Dendritic cell treated with granulocyte-macrophage colony-stimulating factor and Interleukin-4, amounts not matched to agents 40 ng/mL and 50 ng/mL, for 4 days (primary cell): Measurements from ENCODE around the gene CDC45.
"Not testable (repeated sequence)": the region's sequence is repeated elsewhere in the genome, so short reads cannot be mapped to it uniquely, and the experiment has no call there.

ENCODE experiments used
- H3K27ac Mint-ChIP-seq: one replicate; pipeline ENCODE4 v1.8.0; 2022; ENCODE audit warnings: mild to moderate bottlenecking, mixed read lengths
- H3K27me3 Mint-ChIP-seq: one replicate; pipeline ENCODE4 v1.8.0; 2022; ENCODE audit warnings: mild to moderate bottlenecking, mixed read lengths
- H3K36me3 Mint-ChIP-seq: one replicate; pipeline ENCODE4 v1.8.0; 2022; ENCODE audit warnings: low read depth, mixed read lengths
- H3K4me1 Mint-ChIP-seq: one replicate; pipeline ENCODE4 v1.8.0; 2022; ENCODE audit warnings: low read depth, mixed read lengths
- H3K4me3 Mint-ChIP-seq: one replicate; pipeline ENCODE4 v1.8.0; 2022; ENCODE audit warnings: mild to moderate bottlenecking, moderate library complexity, mixed read lengths
- H3K9me3 Mint-ChIP-seq: one replicate; pipeline ENCODE4 v1.8.0; 2022; ENCODE audit warnings: mixed read lengths
- intact Hi-C: fragments of 100-400 bp; cut with micrococcal nuclease; formaldehyde crosslinking; loops from one replicate; pipeline ENCODE4 v1.15.0; 2022

The CDC45 gene

DNA sequence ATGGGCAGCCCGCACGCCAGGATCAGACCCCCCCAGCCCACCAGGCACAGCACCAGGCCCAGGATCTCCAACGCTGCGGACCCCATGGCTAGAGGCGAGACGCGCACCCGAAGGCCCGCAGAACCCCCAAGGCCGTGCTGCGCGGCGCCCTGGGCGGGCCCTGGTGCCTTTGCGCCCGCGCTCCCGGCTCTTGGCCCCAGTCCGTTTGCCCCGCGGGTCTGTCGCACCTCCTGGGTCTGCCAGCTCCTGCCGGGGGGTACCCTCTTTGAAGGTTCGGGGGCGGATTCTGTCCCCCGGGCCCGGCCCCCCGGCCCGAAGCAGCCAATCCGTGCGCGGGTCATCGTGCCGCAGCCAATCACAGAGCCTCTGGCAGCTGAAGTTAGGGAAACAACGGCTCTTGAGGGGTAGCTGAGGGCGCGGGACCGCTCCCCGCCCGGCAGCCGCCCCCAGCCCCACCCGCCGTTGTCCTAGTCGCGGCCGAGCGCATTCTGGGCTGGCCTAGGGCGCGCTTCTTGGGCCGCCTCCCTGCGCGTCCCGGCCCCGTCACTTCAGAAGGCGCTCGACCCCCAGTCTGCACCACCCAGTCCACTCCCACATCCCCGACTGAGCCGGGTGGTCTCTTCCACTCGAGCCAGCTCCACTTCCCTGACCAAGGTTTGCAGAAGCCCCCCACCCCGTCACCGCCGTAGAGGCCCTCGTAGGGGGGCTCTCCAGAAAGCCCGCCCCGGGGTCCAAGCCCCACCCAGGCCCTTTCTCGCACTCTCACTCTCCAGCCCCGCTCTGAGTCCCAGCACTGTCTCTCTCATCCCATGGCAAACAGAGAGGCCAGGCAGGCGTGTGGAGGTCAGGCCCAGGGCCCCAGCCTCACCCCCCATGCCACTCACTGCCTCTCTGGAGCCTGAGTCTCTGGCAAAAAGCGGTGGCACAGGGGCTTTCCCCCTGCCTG lies 44.7 kb downstream of the CDC45 start, which contains the start of gene CLDN5:
TSS of gene CLDN5 (minus strand) at position 241 of the 946 bp plus-strand sequence. CDS start at position 86, 155 bp downstream.
- no peaks in the 10 kb centered on the region for H3K9me3 Mint-ChIP-seq
- H3K27ac Mint-ChIP-seq: no peak within 1 kb of the TSS
- H3K27me3 Mint-ChIP-seq: peaks cover 47% of the 10 kb centered on the region
- H3K4me3 Mint-ChIP-seq: no peak within 1 kb of the TSS
- no peaks in the 10 kb centered on the region for H3K36me3 Mint-ChIP-seq
- intact Hi-C loops: no loop called here
- H3K4me1 Mint-ChIP-seq: peaks cover 12% of the 10 kb centered on the region

DNA sequence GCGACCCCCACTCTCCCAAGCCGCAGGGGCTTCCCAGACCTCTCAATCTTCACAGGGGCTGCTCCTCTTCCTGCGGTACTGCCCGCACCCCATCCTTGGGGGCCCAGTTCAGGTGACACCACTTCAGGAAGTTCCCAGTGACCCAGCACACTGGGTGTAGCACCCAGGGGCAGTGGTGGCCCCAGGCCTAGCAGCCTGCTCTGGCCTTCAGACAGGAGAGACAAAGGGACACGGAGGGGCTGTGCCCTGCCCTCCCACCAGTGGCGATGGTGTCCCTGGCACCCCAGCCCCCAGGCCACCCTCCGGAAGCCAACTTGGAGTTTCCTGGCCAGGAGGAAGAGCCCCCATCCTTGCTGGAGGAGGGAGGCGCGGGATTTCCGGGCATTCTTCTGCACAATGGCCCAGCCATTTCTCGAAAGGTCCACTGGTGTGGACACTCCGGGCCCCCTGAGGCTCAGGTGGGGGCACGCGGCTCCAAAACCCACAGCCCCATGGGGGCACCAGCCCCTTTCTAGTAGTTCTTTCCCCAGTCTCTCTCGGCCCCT lies 45.5 kb downstream of the CDC45 start:
- H3K27me3 Mint-ChIP-seq: peaks cover 47% of the 10 kb centered on the region
- H3K9me3 Mint-ChIP-seq: no peaks in the 10 kb centered on the region
- H3K27ac Mint-ChIP-seq: no peak overlapping the region
- intact Hi-C loops: no loop called here
- H3K4me1 Mint-ChIP-seq: peaks cover 12% of the 10 kb centered on the region
- H3K4me3 Mint-ChIP-seq: no peak overlapping the region
- H3K36me3 Mint-ChIP-seq: no peaks in the 10 kb centered on the region

DNA sequence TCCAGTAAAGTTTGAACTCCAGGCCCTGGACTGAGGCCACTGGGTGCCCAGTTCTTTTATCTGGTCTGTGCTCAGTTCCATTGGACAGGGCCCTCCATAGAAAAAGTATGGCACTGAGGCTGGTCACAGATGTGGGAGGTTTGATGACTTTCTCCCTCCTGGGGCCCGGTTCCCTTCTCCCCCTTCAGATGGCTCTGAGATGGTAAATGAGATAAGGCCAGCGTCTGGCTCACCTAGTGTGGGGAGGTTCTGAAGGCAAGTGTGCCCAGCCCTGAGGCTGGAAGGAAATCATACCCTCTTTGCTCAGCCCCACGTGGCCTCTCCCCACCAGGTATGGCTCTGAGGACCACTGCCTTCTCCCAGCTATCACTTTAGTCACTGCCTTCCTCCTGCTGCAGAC lies 45.9 kb downstream of the CDC45 start:
- Mint-ChIP-seq H3K27me3 (peaks cover 47% of the 10 kb centered on the region), H3K36me3 (no peaks in the 10 kb centered on the region), H3K27ac (no peak overlapping the region), H3K4me3 (no peak overlapping the region), H3K4me1 (peaks cover 12% of the 10 kb centered on the region), H3K9me3 (no peaks in the 10 kb centered on the region)
- intact Hi-C loops: no loop called here

- H3K36me3 Mint-ChIP-seq: no peaks in the 10 kb centered on the region
- intact Hi-C loops: no loop called here
Measured at GRCh38 chr22:19526076-19526701, 46.5 kb downstream of the CDC45 start.

DNA sequence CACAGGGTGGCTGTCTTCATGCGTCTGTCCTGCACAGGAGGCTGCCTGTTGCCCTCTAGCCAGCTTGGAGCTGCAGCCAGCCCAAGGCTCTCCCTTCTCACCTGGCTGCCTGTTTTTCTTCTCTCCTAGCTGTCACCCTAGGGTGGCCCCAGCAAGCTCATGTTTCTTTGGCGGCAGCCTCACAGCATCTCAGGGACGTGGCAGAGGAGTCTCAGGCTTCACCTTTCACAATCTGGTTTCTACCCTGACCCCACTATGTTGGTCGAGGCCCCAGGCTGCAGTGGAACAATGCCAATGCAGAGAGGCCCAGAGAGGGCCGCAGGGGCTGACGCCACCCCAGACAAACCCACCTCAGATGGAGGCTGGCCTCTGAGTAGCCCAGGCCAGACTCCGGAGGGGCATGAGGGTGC lies 47.0 kb downstream of the CDC45 start:
- H3K9me3 Mint-ChIP-seq: no peaks in the 10 kb centered on the region
- no peaks in the 10 kb centered on the region for H3K36me3 Mint-ChIP-seq
- no peak overlapping the region for H3K4me3 Mint-ChIP-seq
- H3K27me3 Mint-ChIP-seq: peaks cover 47% of the 10 kb centered on the region
- intact Hi-C loops: no loop called here
- H3K4me1 Mint-ChIP-seq: peaks cover 12% of the 10 kb centered on the region
- no peak overlapping the region for H3K27ac Mint-ChIP-seq

More at GRCh38 chr22:19526076-19526701, 46.5 kb downstream of the CDC45 start:
- Mint-ChIP-seq H3K4me1 (peaks cover 12% of the 10 kb centered on the region), H3K4me3 (no peak overlapping the region), H3K27me3 (peaks cover 47% of the 10 kb centered on the region), H3K27ac (no peak overlapping the region), H3K9me3 (no peaks in the 10 kb centered on the region)

GRCh38 chr22:19527321-19527721 lies 47.6 kb downstream of the CDC45 start:
- intact Hi-C loops: no loop called here
- H3K27me3 Mint-ChIP-seq: peaks cover 43% of the 10 kb centered on the region
- H3K4me1 Mint-ChIP-seq: peaks cover 12% of the 10 kb centered on the region

DNA sequence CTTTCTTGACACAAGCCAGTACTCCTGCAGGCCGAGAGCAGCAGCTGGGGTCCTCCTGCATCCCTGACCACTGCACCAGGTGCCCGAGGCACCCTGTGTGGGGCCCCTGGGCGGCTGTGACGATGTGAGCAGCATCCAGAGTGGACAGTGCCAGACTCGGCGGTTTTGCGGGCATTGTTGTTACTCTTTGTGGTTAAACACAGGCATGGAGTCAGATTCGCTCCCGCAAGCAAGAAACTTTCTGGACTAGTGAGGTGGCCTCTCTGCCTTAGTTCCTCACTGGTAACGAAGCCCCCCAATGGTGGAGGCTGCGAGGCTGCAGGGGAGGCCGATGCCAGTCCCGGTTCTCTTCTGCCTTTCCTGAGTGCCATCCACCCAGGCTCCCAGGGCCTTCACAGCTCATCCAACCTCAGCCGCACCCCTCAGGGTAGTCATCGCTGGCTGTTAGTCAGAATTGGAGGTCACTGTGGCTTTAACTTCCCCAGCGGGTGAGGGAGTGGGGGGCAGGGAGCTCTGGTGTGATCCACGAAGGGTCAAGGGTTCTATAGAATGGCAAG lies 48.2 kb downstream of the CDC45 start:
- no peak overlapping the region for H3K4me3 Mint-ChIP-seq
- no peaks in the 10 kb centered on the region for H3K9me3 Mint-ChIP-seq
- H3K27ac Mint-ChIP-seq: no peak overlapping the region
- H3K4me1 Mint-ChIP-seq: peaks cover 8% of the 10 kb centered on the region
- H3K27me3 Mint-ChIP-seq: peaks cover 38% of the 10 kb centered on the region
- H3K36me3 Mint-ChIP-seq: no peaks in the 10 kb centered on the region
- intact Hi-C loops: no loop called here

More at GRCh38 chr22:19527321-19527721, 47.6 kb downstream of the CDC45 start:
- no peak overlapping the region for H3K4me3 Mint-ChIP-seq
- no peaks in the 10 kb centered on the region for H3K36me3 Mint-ChIP-seq
- H3K9me3 Mint-ChIP-seq: no peaks in the 10 kb centered on the region
- H3K27ac Mint-ChIP-seq: no peak overlapping the region

DNA sequence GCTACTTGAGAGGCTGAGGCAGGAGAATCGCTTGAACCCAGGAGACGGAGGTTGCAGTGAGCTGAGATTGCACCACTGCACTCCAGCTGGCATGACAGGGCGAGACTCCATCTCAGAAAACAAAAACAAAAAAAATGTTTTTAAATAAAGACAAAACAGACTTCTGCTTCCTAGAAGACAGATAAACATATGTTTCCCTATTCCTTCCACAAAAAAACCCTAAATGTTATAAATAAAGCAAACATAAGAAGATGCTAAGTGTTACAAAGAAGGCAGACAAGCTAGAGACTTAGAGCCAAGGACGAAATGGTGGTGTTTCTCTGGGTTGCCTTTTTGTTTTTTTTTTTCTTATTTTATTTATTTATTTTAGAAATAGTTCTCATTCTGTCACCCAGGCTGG lies 50.1 kb downstream of the CDC45 start:
- H3K27ac Mint-ChIP-seq: no peak overlapping the region
- H3K36me3 Mint-ChIP-seq: no peaks in the 10 kb centered on the region
- H3K4me1 Mint-ChIP-seq: peaks cover 2% of the 10 kb centered on the region
- intact Hi-C loops: no loop called here
- peaks cover 19% of the 10 kb centered on the region for H3K27me3 Mint-ChIP-seq
- no peak overlapping the region for H3K4me3 Mint-ChIP-seq
- H3K9me3 Mint-ChIP-seq: no peaks in the 10 kb centered on the region

GRCh38 chr22:19530751-19531150 lies 51.0 kb downstream of the CDC45 start:
- no peaks in the 10 kb centered on the region for H3K9me3 Mint-ChIP-seq

DNA sequence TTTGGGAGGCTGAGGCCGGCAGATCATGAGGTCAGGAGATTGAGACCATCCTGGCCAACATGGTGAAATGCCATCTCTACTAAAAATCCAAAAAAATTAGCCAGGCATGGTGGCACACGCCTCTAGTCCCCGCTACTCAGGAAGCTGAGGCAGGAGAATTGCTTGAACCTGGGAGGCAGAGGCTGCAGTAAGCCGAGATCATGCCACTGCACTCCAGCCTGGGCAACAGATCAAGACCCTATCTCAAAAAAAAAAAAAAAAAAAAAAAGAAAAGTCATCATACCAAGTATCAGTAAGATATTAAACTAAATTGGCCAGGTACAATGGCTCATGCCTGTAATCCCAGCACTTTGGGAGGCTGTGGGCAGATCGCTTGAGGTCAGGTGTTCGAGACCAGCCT lies 51.6 kb downstream of the CDC45 start:
- H3K36me3 Mint-ChIP-seq, H3K9me3 Mint-ChIP-seq, H3K27me3 Mint-ChIP-seq, H3K27ac Mint-ChIP-seq, H3K4me1 Mint-ChIP-seq, H3K4me3 Mint-ChIP-seq, intact Hi-C loops: not testable (repeated sequence)

More at GRCh38 chr22:19530751-19531150, 51.0 kb downstream of the CDC45 start:
- Mint-ChIP-seq H3K4me1 (no peaks in the 10 kb centered on the region), H3K27me3 (peaks cover 9% of the 10 kb centered on the region), H3K4me3 (no peak overlapping the region), H3K27ac (no peak overlapping the region), H3K36me3 (no peaks in the 10 kb centered on the region)
- intact Hi-C loops: no loop called here

- H3K9me3 Mint-ChIP-seq: no peaks in the 10 kb centered on the region
Measured at GRCh38 chr22:19533049-19533626, 53.4 kb downstream of the CDC45 start.

DNA sequence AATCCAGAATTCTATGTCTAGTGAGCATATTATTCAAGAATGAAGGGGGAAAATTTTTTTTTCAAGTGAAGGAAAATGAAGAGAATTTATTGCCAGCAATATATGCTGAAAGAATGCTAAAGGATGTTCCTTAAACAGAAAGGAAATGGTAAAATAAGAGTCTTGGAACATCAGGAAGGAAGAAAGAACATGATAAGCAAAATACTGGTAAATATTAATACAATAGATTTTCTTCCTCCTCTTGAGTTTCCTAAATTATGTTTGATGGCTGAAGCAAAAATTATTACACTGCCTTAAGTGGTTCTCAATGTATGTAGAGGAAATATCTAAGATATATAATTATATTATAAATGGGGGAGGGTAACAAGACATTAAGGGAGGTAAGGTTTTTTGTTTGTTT lies 54.1 kb downstream of the CDC45 start:
- Mint-ChIP-seq H3K4me3 (no peak overlapping the region), H3K4me1 (no peaks in the 10 kb centered on the region), H3K27ac (no peak overlapping the region), H3K36me3 (no peaks in the 10 kb centered on the region), H3K27me3 (peaks cover 2% of the 10 kb centered on the region), H3K9me3 (no peaks in the 10 kb centered on the region)
- intact Hi-C loops: no loop called here

More at GRCh38 chr22:19533049-19533626, 53.4 kb downstream of the CDC45 start:
- Mint-ChIP-seq H3K4me1 (no peaks in the 10 kb centered on the region), H3K4me3 (no peak overlapping the region), H3K27me3 (peaks cover 2% of the 10 kb centered on the region), H3K36me3 (no peaks in the 10 kb centered on the region), H3K27ac (no peak overlapping the region)
- intact Hi-C loops: no loop called here

GRCh38 chr22:19535001-19535400 lies 55.3 kb downstream of the CDC45 start:
- Mint-ChIP-seq H3K9me3 (no peaks in the 10 kb centered on the region), H3K4me1 (no peaks in the 10 kb centered on the region), H3K27ac (no peak overlapping the region), H3K4me3 (no peak overlapping the region), H3K36me3 (no peaks in the 10 kb centered on the region), H3K27me3 (peaks cover 2% of the 10 kb centered on the region)
- intact Hi-C loops: no loop called here
